GM21390 (cell line): ENCODE data around the gene HDAC9.
"Not testable (repeated sequence)": the region's sequence is repeated elsewhere in the genome, so short reads cannot be mapped to it uniquely, and the experiment has no call there.

ENCODE experiments used
- ATAC-seq: cut with Tn5 transposase; IDR thresholded peaks from one replicate; pipeline ENCODE4 v1.9.1; 2021; ENCODE audit not compliant: unreplicated experiment

Gene HDAC9

DNA sequence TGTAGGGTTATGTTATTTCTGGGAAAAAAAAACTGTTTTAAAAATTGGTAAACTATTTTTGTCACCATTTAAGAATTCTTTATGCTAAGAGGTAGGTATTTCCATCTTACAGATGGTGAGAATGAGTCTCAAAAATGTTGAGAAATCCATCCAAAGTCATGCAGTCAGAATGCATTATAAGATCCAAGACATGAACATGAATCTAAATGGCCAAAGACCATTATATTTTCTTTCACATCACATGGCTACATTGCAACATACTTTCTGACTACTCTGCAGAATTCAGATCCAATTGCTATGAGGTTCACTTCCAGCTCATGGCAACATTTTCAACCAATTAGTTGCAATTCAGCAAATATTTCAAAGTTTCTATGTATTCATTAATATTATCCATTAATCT is 440.7 kb downstream of the HDAC9 start:
- no peak for ATAC-seq

DNA sequence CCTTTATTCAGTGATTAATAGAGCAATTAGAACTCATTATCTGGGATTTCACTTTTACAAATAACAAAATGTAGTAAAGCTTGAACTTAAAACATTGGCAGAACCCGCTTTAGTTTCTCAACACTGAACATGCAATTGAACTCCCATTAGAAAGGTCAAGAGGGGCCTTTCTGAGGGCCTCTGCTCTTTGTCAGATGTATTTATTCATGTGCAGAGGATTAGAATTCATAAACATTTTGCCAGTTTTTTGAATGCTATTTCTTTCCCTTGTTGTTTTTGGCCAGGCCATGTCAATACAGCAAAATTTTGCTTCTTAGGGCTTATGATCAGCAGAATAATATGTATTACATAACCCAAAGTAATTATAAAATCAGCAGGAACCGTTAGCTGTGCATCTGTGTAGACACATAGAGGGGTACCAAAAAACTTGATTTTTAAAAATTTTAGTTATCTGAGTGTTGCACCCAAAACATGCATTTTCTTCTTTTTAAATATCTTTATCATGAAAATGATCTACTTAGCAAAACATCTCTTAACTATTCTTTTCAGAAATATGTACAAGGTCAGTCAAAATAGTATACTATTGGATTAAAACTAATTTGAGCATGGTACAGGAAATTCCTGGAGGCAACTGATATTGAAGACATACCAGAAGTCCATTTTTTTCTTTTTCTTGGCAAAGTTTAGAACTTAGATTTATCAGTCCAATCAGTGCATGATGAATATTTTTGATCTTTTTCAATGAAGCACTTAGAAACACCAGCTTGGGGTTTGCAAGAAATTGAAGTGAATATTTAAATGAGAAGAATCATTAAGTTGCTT is 444.4 kb downstream of the HDAC9 start:
- no peak for ATAC-seq

GRCh38 chr7:18940593-18941134 is 445.1 kb downstream of the HDAC9 start:
- ATAC-seq: no peak

DNA sequence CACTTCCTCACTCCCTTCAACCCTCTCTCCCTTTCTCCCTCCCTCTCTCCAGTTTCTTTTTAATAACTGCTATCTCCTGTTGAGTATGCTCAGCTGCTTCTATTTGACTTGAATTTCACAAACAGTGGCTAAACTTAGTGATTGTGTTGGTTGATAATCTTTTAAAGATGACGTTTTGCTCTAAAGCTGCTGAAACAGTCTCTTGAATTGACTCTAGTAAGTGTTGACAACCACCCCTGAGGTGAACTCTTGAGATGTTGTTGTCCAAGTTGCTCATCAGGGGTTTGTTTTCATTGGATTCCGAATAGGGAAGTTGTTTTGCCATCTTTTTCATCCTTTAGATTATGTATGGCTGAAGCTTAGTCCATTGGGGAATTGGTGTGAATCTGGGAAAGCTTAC is 445.7 kb downstream of the HDAC9 start:
- no peak for ATAC-seq

- ATAC-seq: no peak
Observed at GRCh38 chr7:18948521-18948920, 453.0 kb downstream of the HDAC9 start.

GRCh38 chr7:18952846-18953245 is 457.3 kb downstream of the HDAC9 start:
- ATAC-seq: no peak

DNA sequence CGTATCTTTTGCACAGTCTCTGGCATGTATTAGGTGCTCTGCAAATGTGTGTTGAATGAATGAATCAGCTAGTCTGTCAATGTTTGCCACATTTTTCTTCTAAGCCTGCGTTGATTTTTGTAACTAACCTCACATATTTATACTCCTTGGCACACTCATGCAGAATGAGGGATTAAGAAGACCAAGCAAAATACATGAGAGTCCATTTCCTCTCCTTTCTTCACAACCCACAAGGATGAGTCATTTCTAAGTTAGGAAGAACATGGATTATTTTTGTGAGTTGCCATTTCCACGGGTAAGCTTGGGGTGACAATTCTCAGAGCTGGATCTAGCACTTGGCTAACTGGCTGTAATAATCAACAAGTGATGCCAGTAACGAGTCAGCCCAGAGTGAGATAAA is 463.1 kb downstream of the HDAC9 start:
- ATAC-seq: no peak

DNA sequence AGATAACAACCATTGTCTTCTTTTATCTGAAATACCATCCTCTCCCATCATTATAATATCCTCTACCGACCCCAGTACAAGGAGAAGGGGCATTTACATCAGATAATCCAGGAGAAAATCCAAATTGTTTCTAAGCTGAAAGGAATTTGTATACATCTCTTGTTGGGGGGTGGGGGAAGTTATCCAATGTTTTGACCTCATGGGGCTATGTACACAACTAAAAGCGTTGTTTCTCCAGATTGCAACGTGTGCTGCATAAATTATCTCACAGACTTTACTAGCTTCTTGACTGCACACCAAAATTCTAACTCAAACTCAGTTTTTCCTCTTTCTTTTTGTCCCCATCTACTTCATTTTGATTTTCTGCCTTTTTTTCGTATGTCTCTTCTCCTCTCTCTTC is 465.2 kb downstream of the HDAC9 start:
- no peak for ATAC-seq

GRCh38 chr7:18962031-18962430 is 466.5 kb downstream of the HDAC9 start:
- ATAC-seq: no peak

DNA sequence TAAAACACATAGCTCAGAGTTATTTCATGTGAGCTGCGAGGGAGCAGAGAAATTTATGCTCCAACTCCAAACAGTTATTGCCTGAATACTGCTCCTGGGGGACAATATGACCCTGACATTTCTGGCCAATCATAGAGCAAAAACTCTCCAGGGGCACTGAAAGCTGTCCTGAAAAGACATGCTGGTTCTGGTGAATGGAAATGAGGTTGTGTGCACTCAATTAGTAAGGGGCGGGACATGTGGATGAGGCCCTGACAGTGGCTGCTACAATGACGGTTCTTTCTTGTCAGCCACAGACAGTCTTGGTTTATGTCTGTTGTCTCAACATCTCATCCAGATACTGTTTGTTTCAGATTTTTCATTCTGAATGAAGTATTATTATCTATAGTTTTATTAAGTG is 470.1 kb downstream of the HDAC9 start:
- ATAC-seq: no peak

- not testable (repeated sequence) for ATAC-seq
Observed at GRCh38 chr7:18967755-18968154, 472.2 kb downstream of the HDAC9 start.

GRCh38 chr7:18971839-18972238 is 476.3 kb downstream of the HDAC9 start:
- no peak for ATAC-seq

GRCh38 chr7:18974803-18975202 is 479.3 kb downstream of the HDAC9 start:
- ATAC-seq: no peak

DNA sequence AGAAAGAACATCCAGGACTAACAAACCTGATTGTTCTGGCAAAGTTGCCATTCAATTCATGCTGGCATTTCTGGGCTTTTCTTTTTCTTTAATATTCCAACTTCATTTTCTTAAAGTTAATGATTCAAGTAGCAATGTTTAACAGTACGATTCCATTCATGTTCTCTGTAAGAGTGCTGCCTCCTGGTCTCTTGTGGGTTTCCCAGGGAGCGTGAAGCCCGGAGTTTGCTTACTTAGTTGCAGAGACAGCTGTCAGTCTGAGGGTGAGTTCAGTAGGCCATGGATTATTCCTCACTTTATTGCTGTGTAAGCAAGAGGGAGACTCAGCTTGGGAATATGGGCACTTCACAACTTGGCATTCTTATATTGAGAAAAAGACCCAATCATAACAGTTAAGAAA is 479.7 kb downstream of the HDAC9 start:
- ATAC-seq: no peak

DNA sequence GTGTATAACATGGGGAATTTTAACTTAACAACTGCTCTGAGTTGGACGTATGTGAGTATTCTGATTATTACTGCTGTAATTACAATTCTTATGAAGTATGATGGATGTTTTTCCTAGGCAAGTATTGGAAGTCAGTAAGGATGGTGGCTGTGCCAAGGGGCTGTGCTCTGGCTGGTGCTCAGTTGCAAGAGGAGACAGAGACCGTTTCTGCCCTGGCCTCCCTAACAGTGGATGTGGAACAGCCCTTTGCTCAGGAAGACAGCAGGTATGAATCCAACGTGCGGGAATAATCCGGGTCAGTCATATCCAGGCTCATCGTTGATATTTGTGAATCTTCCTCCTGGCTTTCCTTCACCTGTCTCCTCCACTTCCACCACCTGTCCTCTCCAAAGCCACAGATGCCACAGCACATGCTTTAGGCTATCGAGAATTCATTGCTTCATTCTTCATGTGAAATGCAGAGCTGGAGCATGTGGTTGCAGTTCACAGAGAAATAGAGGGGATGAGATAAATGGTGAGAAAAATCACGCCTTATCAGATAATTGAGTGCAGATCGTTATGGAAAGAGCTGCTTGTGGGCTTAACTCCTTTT is 480.2 kb downstream of the HDAC9 start:
- no peak for ATAC-seq

DNA sequence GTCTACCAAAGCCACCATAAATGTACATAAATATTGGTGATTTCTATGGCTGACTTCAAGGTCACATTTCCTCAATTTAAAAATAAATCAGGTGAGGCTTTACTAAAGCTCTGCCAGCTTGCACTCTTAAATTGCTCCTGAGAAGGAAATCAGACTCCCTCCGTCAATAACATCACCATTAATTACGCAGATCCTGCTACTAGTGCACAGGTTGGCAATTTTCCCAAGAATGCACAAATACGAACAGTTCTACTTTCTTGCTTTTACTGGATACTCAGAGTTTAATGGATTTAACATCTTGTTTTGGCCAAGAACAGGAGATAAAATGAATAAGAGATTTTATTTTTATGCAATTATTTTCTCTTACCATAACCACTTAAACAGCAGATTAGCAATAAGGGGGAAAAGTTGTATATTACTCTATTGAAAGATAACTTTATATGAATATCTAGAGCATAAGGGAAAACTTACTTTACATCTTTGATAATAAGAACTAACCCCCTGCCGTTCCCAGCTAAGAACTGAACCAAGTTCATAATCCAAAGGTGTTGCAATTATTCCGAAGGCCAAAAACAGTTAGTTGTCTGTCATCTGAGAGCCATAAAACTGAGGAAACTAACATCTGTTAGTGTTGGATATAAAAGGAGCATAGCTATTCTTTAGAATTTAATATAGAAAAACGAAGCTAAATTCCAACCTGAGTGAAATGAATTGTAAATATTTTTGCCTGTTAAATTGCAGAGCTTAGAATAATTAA is 481.3 kb downstream of the HDAC9 start:
- no peak for ATAC-seq

GRCh38 chr7:18978108-18978495 is 482.6 kb downstream of the HDAC9 start:
- ATAC-seq: no peak

- ATAC-seq: not testable (repeated sequence)
Observed at GRCh38 chr7:18990700-18991099, 495.2 kb downstream of the HDAC9 start.

- no peak for ATAC-seq
Observed at GRCh38 chr7:18993933-18994668, 498.6 kb downstream of the HDAC9 start.

DNA sequence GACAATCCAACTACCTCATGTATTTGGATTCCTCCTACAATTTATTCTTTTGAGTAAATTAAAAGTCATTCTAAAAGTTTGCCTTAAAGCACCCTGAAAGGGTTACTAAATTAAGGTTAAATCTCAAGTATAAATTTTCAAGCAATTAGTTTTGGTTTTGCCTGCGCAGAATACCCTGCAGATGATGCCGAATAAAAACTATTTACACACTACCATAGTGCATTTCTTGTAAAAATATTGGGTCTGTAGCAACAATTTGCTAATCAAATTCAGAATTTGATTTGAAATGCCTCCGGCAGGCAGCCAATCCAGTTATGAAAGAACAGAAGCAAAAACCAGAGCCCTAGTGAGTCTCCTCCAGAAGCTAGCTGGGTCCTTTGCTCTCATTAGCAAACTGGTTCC is 499.7 kb downstream of the HDAC9 start:
- ATAC-seq: no peak

DNA sequence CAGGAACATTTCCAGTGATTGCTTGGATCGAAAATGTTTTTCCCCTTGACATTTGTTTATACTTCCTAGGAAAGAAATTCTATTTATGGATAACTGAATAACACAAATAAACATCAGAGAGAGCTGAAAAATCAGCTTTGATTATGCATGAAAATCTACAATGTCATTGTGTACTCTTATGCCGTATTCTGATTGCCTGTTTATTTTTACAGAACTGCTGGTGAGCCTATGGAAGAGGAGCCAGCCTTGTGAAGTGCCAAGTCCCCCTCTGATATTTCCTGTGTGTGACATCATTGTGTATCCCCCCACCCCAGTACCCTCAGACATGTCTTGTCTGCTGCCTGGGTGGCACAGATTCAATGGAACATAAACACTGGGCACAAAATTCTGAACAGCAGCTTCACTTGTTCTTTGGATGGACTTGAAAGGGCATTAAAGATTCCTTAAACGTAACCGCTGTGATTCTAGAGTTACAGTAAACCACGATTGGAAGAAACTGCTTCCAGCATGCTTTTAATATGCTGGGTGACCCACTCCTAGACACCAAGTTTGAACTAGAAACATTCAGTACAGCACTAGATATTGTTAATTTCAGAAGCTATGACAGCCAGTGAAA is 500.4 kb downstream of the HDAC9 start:
- no peak for ATAC-seq
